HG02642 (cell line): ENCODE data around the gene PRR9.

Experiments used
- ATAC-seq: cut with Tn5 transposase; IDR thresholded peaks from one replicate; pipeline ENCODE4 v1.9.1; 2021; ENCODE audit warnings: mild to moderate bottlenecking; ENCODE audit not compliant: unreplicated experiment, poor library complexity

The PRR9 gene

DNA sequence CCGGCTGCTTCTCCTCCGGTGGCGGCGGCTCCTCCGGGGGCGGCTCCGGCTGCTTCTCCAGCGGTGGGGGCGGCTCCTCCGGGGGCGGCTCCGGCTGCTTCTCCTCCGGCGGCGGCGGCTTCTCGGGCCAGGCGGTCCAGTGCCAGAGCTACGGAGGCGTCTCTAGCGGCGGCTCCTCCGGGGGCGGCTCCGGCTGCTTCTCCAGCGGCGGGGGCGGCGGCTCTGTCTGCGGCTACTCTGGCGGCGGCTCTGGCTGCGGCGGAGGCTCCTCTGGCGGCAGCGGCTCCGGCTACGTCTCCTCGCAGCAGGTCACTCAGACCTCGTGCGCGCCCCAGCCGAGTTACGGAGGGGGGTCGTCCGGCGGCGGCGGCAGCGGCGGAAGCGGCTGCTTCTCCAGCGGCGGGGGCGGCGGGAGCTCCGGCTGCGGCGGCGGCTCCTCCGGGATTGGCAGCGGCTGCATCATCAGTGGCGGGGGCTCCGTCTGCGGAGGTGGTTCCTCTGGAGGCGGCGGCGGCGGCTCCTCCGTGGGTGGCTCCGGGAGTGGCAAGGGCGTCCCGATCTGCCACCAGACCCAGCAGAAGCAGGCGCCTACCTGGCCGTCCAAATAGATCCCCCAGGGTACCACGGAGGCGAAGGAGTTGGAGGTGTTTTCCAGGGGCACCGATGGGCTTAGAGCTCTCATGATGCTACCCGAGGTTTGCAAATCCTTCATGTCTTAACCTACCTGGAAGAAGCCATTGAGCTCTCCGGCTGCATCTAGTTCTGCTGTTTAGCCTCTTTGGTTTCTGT is 44.1 kb downstream of the PRR9 start:
- ATAC-seq: no peak

DNA sequence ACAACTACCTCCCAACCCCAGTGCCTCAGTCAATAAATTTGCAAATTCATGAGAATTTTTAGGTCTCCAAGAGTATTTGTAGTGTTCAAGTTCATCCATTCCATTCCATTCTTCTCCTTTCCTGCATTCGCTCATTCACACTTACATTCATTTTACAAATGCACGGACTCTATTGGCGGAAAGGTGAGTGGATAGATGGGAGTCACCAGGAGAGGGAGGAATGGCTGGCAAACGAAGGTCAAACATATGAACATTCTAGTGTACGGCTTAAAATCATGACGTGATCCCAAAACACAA is 44.6 kb downstream of the PRR9 start:
- ATAC-seq: no peak

DNA sequence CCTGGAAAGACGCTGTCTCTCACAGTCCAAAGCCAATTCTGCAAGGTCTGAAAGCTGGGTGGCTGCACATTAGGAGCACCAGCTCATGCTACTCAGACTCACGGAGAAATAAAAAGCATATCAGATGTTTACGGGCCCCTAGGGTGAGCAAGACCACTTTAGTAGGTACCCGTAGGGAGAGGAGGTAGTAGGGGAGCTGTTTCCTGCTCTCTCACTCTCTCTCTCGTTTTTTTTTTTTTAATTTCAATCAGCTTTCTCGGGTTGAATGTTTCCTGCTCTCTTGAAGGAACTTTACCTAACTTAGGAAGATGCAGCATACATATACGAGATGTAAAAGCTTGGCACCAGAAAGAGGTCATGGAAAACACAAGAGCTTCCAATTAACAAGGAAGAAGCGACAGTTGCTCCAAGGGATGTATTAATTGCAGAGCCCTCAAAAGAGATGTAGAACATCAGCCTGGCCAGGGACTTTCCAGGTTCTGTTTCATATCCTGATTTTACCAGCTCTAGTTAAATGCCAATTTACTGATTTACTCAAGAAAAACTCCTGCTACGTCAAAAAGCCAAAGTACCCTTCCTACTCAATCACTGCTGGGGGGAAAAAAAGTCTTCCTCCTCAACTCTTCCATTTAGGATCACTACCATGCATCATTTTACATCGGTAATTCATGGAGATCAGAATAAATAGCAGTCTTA is 45.2 kb downstream of the PRR9 start:
- no peak for ATAC-seq

DNA sequence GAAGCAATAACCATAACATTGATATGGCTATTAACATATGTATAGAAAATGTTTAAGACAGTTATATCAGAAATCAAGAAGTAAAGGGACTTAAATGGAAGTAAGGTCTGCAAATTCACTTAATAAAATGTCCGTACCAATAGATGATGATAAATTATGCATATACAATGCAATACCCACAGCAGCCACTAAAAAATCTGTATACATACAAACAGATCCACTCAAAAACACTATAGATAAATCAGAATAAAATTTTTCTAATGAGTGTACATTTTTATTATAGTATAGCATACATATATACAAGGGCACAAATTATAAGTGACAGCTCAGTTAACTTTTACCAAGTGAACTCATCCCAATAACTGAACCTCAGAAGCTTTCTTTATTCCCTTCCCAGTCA is 48.1 kb downstream of the PRR9 start:
- no peak for ATAC-seq
